Upper lobe of left lung (tissue), 4 donors: Measurements from ENCODE around the gene PAK4.
A peak's percentile ranks its signal among the peaks of the same experiment; 100 is the strongest.

Experiments used
- POLR2AphosphoS5 ChIP-seq, 2 donors: sonication (generic); formaldehyde crosslinking; IDR thresholded peaks; one replicate each; pipeline ENCODE4 v1.5.1; 2017; ENCODE audit warnings: antibody characterized with exemption in 2 of 2
- TF ChIP-seq, protein P1 (sequence below), 6 experiments: fragments of 450-650 bp in 4 of 6; fragments of 200-600 bp in 2 of 6; sonication (generic) in 2 of 6; IDR thresholded peaks; one replicate each; pipeline ENCODE4 v1.5.1; 2016 to 2019; ENCODE audit warnings: antibody characterized with exemption in 6 of 6

DNA sequence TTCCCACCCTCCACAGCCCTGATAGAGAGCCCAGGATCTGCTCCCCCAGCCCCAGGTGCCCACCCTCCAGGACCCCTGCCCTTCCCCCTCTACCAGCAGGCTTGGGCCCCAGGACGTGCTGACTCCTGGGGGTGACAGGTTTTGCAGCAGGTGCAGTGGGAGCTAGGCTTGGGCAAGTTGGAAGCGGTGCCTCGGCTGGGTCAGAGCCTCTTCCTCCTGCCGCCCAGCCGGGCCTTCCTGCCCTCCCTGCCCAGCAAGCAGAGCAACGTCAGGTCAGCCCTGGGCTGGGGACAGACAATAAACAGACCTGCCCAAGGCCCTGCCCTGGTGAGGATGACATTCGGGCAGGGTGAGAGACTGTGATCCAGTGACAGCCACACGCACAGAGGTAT, 62.0 kb downstream of the PAK4 start:
- TF ChIP-seq, protein P1, sequence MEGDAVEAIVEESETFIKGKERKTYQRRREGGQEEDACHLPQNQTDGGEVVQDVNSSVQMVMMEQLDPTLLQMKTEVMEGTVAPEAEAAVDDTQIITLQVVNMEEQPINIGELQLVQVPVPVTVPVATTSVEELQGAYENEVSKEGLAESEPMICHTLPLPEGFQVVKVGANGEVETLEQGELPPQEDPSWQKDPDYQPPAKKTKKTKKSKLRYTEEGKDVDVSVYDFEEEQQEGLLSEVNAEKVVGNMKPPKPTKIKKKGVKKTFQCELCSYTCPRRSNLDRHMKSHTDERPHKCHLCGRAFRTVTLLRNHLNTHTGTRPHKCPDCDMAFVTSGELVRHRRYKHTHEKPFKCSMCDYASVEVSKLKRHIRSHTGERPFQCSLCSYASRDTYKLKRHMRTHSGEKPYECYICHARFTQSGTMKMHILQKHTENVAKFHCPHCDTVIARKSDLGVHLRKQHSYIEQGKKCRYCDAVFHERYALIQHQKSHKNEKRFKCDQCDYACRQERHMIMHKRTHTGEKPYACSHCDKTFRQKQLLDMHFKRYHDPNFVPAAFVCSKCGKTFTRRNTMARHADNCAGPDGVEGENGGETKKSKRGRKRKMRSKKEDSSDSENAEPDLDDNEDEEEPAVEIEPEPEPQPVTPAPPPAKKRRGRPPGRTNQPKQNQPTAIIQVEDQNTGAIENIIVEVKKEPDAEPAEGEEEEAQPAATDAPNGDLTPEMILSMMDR (IDR thresholded peaks at IDR 0.05): peak in 1 of 6 experiments; percentile 31
- TF ChIP-seq POLR2AphosphoS5 (IDR thresholded peaks at IDR 0.05): no peak
